DND-41 (cell line): ENCODE measurements around the gene CCDC117.
"Not testable (repeated sequence)": the region's sequence is repeated elsewhere in the genome, so short reads cannot be mapped to it uniquely, and the experiment has no call there.

ENCODE experiments used
- ATAC-seq: fragments of 200-7000 bp; cut with Tn5 transposase; 3 replicates; pipeline ENCODE4 v1.9.1; 2021; ENCODE audit warnings: low read depth; ENCODE audit not compliant: insufficient read depth
- DNase-seq: peaks from one replicate; pipeline ENCODE4 v3.0.0-alpha.2; 2020
- H2AFZ ChIP-seq: 2 replicates; pipeline ENCODE4 v1.6.0; 2012; ENCODE audit warnings: low read depth, low read length
- H3K27ac ChIP-seq: 2 replicates; pipeline ENCODE4 v1.5.1; 2012; ENCODE audit warnings: low read length, inconsistent platforms
- H3K27me3 ChIP-seq: fragments of 200-600 bp; sonication (generic); 2 replicates; pipeline ENCODE4 v1.6.0; 2012; ENCODE audit warnings: low read length, mild to moderate bottlenecking, inconsistent platforms; ENCODE audit not compliant: insufficient read depth, poor library complexity
- H3K36me3 ChIP-seq: 2 replicates; pipeline ENCODE4 v1.5.1; 2012; ENCODE audit warnings: low read length, inconsistent platforms; ENCODE audit not compliant: insufficient read depth
- H3K4me1 ChIP-seq: 2 replicates; pipeline ENCODE4 v1.5.1; 2012; ENCODE audit warnings: mild to moderate bottlenecking, low read length; ENCODE audit not compliant: insufficient read depth
- H3K4me2 ChIP-seq: 2 replicates; pipeline ENCODE4 v1.6.0; 2012; ENCODE audit warnings: mild to moderate bottlenecking, moderate library complexity, low read length, inconsistent platforms; ENCODE audit not compliant: insufficient read depth
- H3K4me3 ChIP-seq, 2 experiments: fragments of 200-600 bp in 1 of 2; shearing (Covaris generic) in 1 of 2; 2 replicates each; pipeline ENCODE4 v1.5.1; 2012 to 2016; ENCODE audit warnings: inconsistent platforms in 2 of 2, low read length in 2 of 2, mild to moderate bottlenecking in 2 of 2, low read depth in 1 of 2, moderate library complexity in 1 of 2
- H3K79me2 ChIP-seq: 2 replicates; pipeline ENCODE4 v1.6.0; 2012; ENCODE audit warnings: low read length, inconsistent platforms; ENCODE audit not compliant: insufficient read depth
- H3K9ac ChIP-seq: 2 replicates; pipeline ENCODE4 v1.6.0; 2012; ENCODE audit warnings: low read depth, mild to moderate bottlenecking, inconsistent platforms, low read length, moderate library complexity
- H3K9me3 ChIP-seq: 2 replicates; pipeline ENCODE4 v1.5.1; 2012; ENCODE audit warnings: low read length, moderate library complexity, mild to moderate bottlenecking, inconsistent platforms; ENCODE audit not compliant: insufficient read depth, severe bottlenecking
- H4K20me1 ChIP-seq: 2 replicates; pipeline ENCODE4 v1.6.0; 2012; ENCODE audit warnings: low read length; ENCODE audit not compliant: insufficient read depth
- CTCF ChIP-seq: IDR thresholded peaks from 2 replicates; pipeline ENCODE4 v1.5.1; 2012; ENCODE audit warnings: borderline replicate concordance, low read length, moderate library complexity, mild to moderate bottlenecking; ENCODE audit not compliant: poor library complexity, severe bottlenecking; ENCODE audit errors: extremely low read depth
- EZH2 ChIP-seq: IDR thresholded peaks from 3 replicates; pipeline ENCODE4 v1.6.1; 2012; ENCODE audit warnings: borderline replicate concordance, low read depth, mild to moderate bottlenecking, moderate library complexity, low read length, inconsistent platforms; ENCODE audit not compliant: severe bottlenecking

The CCDC117 gene

GRCh38 chr22:28742562-28742962, 29.9 kb upstream of the CCDC117 start:
- no peak for ATAC-seq
- no peaks in the 10 kb centered on the region for H3K27me3 ChIP-seq
- no peak for DNase-seq
- H3K9me3 ChIP-seq, result no peaks in the 10 kb centered on the region
- H3K27ac ChIP-seq, result peak overlapping the region; percentile 95
- peak overlapping the region; percentile 86 for H3K9ac ChIP-seq
- H2AFZ ChIP-seq, result peak overlapping the region; percentile 97
- peaks cover 2% of the 10 kb centered on the region; the same call in 1 of the 2 replicates for H4K20me1 ChIP-seq
- H3K4me3 ChIP-seq, result peak overlapping the region; percentile 63 to 85; a peak in 3 of 4 replicates
- H3K4me2 ChIP-seq, result peak overlapping the region; percentile 89
- peaks cover 40% of the 10 kb centered on the region for H3K36me3 ChIP-seq
- H3K4me1 ChIP-seq, result peaks cover 32% of the 10 kb centered on the region
- H3K79me2 ChIP-seq, result peaks cover 56% of the 10 kb centered on the region
- TF ChIP-seq CTCF (no peak), EZH2 (no peak)

GRCh38 chr22:28743852-28744251, 28.6 kb upstream of the CCDC117 start:
- Histone ChIP-seq H3K4me3 (no peak overlapping the region), H3K4me2 (no peak overlapping the region), H3K4me1 (peaks cover 32% of the 10 kb centered on the region), H2AFZ (no peak overlapping the region), H3K36me3 (peaks cover 38% of the 10 kb centered on the region), H3K27me3 (no peaks in the 10 kb centered on the region), H3K27ac (no peak overlapping the region), H3K79me2 (peaks cover 43% of the 10 kb centered on the region), H4K20me1 (no peaks in the 10 kb centered on the region), H3K9ac (no peak overlapping the region), H3K9me3 (no peaks in the 10 kb centered on the region)
- TF ChIP-seq EZH2, result no peak
- no peak for TF ChIP-seq CTCF
- no peak for DNase-seq
- no peak for ATAC-seq

GRCh38 chr22:28750471-28750881, 22.0 kb upstream of the CCDC117 start:
- Histone ChIP-seq H4K20me1 (no peaks in the 10 kb centered on the region), H3K4me1 (no peaks in the 10 kb centered on the region), H3K4me2 (no peak overlapping the region), H3K9ac (no peak overlapping the region), H3K27ac (no peak overlapping the region), H3K36me3 (peaks cover 27% of the 10 kb centered on the region), H2AFZ (no peak overlapping the region), H3K27me3 (no peaks in the 10 kb centered on the region), H3K9me3 (no peaks in the 10 kb centered on the region), H3K79me2 (no peaks in the 10 kb centered on the region), H3K4me3 (no peak overlapping the region)
- TF ChIP-seq CTCF (no peak), EZH2 (no peak)
- DNase-seq (no peak), ATAC-seq (no peak)

- H3K27me3 ChIP-seq, H2AFZ ChIP-seq, H3K9me3 ChIP-seq, H3K27ac ChIP-seq, H3K36me3 ChIP-seq, H4K20me1 ChIP-seq, H3K4me1 ChIP-seq, H3K9ac ChIP-seq, H3K79me2 ChIP-seq, DNase-seq, H3K4me3 ChIP-seq, ATAC-seq, H3K4me2 ChIP-seq: not testable (repeated sequence)
Measured at GRCh38 chr22:28754512-28754911, 18.0 kb upstream of the CCDC117 start.
